HL-60/S4 treated with retinoic acid at 250 ng/mL for 4 days and 3 days (cell line): ENCODE data around the gene PCBP2.
"Not testable (repeated sequence)": the region's sequence is repeated elsewhere in the genome, so short reads cannot be mapped to it uniquely, and the experiment has no call there.

Experiments
- in situ Hi-C: fragments of 300-500 bp; cut with MboI; formaldehyde crosslinking; loops from 2 replicates; pipeline ENCODE4 v1.7.0; 2022; ENCODE audit warnings: low sequenced_read_pairs

PCBP2 gene

GRCh38 chr12:53468282-53468681 is 16.4 kb downstream of the PCBP2 start:
- in situ Hi-C loops: no loop called here

GRCh38 chr12:53472056-53472582 is 20.2 kb downstream of the PCBP2 start:
- in situ Hi-C loops: no loop called here

- in situ Hi-C loops: no loop called here
These were observed 22.2 kb downstream of the PCBP2 start for GRCh38 chr12:53474077-53474476.

- in situ Hi-C loops: no loop called here
These were observed 22.9 kb downstream of the PCBP2 start for GRCh38 chr12:53474819-53475218.

GRCh38 chr12:53476769-53477209 is 24.9 kb downstream of the PCBP2 start:
- in situ Hi-C loops: no loop called here

- in situ Hi-C loops: no loop called here
These were observed 27.0 kb downstream of the PCBP2 start for GRCh38 chr12:53478865-53479264.

- in situ Hi-C loops: no loop called here
These were observed 27.4 kb downstream of the PCBP2 start for GRCh38 chr12:53479331-53479730.

- in situ Hi-C loops: no loop called here
These were observed 28.9 kb downstream of the PCBP2 start for GRCh38 chr12:53480491-53481442.

- in situ Hi-C loops: not testable (repeated sequence)
These were observed 29.6 kb downstream of the PCBP2 start for GRCh38 chr12:53481458-53481857.

GRCh38 chr12:53481939-53482586 is 30.2 kb downstream of the PCBP2 start:
- in situ Hi-C loops: no loop called here

GRCh38 chr12:53482626-53483168 is 30.8 kb downstream of the PCBP2 start:
- in situ Hi-C loops: no loop called here

GRCh38 chr12:53483225-53483978 is 31.5 kb downstream of the PCBP2 start:
- in situ Hi-C loops: no loop called here

GRCh38 chr12:53483979-53484377 is 32.1 kb downstream of the PCBP2 start:
- in situ Hi-C loops: no loop called here

- in situ Hi-C loops: no loop called here
These were observed 33.0 kb downstream of the PCBP2 start for GRCh38 chr12:53484686-53485575.

- in situ Hi-C loops: no loop called here
These were observed 34.2 kb downstream of the PCBP2 start for GRCh38 chr12:53485955-53486735.

GRCh38 chr12:53486736-53487487 is 35.0 kb downstream of the PCBP2 start:
- in situ Hi-C loops: no loop called here

GRCh38 chr12:53489242-53489864 is 37.5 kb downstream of the PCBP2 start:
- in situ Hi-C loops: no loop called here

GRCh38 chr12:53492188-53492587 is 40.3 kb downstream of the PCBP2 start:
- in situ Hi-C loops: no loop called here
